HG03558 (cell line): ENCODE data around the gene LYRM1.
"Not testable (repeated sequence)": the region's sequence is repeated elsewhere in the genome, so short reads cannot be mapped to it uniquely, and the experiment has no call there.

ENCODE experiments used
- ATAC-seq: cut with Tn5 transposase; IDR thresholded peaks from one replicate; pipeline ENCODE4 v1.9.1; 2021; ENCODE audit warnings: moderate number of reproducible peaks; ENCODE audit not compliant: unreplicated experiment; ENCODE audit errors: extremely low read depth

The LYRM1 gene

DNA sequence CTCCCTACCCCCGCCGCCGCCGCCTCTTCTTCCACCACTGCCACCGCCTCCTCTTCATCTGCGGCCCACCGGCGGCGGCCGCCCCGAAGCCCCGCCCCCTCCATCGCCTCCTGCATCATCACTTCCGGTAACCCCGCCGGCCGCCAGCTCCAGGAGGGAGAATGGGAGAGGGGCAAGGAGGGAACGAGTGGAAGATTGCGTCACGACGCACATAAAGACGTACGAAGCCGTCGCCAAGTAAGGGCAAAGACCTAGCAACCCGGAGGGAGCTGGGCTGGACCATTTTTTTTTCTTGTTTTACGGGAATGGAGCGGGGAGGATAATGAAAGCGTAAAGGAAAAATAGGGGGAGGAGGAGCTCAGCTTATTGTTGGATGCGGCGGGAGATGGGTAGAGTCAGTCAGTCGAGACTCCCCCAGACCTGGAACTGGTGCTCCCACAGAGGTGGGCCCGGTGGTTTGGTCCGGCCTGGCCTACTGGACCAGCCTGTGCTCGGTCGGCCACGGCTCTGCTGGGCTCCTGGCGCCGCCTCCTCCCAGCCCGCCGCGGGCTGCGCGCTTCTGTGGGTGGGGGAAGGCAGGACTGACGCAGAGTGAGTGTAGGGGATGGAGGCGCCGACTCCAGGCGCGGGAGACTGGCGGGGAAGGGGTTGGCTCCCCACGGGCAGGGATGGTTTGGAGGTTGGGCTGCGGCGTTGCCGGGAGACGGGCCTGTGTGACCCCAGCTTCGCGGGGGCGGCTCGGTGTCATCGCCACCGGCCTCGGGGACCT lies at the start of gene LYRM1, which contains the start of gene DCUN1D3:
Gene LYRM1 (plus strand): TSS at position 473 of the 769 bp plus-strand sequence. CDS start 14,785 bp downstream, outside the sequence.
Gene DCUN1D3 (minus strand): TSS at position 60 of the 769 bp plus-strand sequence. CDS start 37,820 bp downstream, outside the sequence.
- ATAC-seq = no peak

- ATAC-seq = no peak
Observed at GRCh38 chr16:20850981-20851380, 49.6 kb upstream of the LYRM1 start.

DNA sequence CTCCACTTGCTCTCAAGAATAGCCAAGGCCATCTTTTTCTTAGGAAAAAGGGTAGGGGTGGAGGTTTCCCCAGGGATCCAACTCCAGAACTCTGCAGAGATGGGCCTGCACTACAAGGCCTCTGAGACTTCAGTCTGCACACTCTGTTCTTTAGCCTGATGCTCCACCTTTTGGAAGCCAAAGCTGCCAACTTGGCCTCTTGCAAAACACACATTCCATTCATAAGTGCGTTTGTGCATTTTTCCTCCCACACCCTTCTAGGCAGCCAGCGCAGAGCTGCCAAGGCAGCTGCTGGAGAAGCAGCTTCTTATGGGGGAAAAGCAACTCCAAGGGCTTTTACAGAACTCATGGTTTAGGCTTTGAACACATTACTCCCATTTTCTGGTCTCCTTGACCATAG lies 49.0 kb upstream of the LYRM1 start:
- no peak for ATAC-seq

DNA sequence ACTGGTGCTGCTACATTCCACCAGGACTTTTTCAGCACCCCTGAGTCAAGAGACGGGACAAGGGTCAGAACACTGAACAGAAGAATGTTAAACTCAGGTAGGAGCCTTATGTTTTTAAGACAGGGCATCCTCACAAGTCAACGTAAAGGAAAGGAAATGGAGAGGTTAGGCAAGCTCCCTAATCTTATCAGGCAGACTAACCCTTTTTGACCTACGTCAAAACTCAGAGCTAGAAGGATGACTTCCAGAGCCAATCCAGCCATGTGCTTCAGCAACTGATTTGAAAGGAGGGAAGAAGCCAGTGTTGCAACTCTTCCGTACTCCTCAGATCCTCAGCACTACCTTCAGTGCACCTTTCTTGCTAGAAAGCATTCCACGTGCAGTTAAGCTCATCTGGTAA lies 47.4 kb upstream of the LYRM1 start:
- no peak for ATAC-seq

GRCh38 chr16:20853981-20854620 lies 46.5 kb upstream of the LYRM1 start:
- ATAC-seq = no peak

- ATAC-seq = no peak
Observed at GRCh38 chr16:20854963-20855362, 45.6 kb upstream of the LYRM1 start.

DNA sequence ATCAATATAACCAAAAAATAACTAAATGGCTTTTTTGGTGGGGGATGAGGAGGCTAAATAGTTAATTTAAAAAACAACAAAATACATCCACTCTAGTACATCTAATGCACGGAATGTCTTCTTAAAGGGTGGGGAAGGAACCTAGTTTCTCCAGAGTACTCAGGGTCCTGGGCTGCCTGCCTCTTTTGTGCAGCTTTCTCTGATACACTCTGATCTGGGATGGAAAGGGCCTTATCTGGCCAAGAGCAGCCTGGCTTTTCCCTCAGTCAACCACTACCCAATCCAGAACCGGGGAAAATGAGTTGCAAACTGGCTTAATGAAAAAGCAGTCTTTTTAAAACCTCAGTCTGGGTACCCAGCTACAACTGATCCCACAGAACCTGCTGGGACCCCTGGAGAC lies 43.3 kb upstream of the LYRM1 start:
- ATAC-seq = no peak

DNA sequence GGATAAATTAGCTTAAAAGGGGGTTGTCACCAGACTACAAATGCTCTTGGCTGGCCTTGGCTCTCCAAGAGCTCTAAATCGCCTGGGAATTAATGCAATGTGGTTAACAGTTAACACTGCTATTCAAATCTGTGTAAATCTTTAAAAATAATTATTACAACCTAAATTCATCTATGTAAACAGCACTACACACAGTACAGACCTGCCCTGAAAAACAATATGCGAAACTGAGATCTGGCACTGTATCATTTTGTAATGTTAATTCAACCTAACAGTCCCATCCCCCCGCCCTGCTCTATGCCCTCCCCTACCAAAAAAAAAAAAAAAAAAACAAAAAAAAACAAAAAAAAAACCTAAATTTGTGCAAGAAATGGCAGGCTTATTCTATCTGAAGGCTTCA lies 41.3 kb upstream of the LYRM1 start:
- no peak for ATAC-seq

GRCh38 chr16:20859699-20860098 lies 40.9 kb upstream of the LYRM1 start:
- ATAC-seq = no peak

DNA sequence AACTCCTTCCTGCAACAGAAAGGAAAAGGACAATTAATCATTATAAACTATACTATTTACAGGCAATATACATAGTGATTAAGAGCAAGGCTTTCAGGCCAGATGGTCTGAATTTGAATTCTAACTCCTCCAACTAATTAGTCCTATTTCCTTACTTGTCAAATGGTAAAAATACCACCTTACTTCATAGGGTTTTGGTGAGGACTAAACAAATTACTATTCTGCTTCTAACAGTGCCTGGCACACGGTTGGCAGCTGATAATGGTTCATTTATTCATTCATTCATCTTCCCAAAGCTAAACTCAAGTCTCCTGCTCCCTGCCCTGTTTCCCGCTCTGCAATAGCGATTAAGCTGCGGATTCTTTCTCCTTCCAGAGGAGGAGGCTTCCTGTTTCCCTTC lies 40.2 kb upstream of the LYRM1 start:
- no peak for ATAC-seq

- ATAC-seq = not testable (repeated sequence)
Observed at GRCh38 chr16:20860995-20861394, 39.6 kb upstream of the LYRM1 start.

DNA sequence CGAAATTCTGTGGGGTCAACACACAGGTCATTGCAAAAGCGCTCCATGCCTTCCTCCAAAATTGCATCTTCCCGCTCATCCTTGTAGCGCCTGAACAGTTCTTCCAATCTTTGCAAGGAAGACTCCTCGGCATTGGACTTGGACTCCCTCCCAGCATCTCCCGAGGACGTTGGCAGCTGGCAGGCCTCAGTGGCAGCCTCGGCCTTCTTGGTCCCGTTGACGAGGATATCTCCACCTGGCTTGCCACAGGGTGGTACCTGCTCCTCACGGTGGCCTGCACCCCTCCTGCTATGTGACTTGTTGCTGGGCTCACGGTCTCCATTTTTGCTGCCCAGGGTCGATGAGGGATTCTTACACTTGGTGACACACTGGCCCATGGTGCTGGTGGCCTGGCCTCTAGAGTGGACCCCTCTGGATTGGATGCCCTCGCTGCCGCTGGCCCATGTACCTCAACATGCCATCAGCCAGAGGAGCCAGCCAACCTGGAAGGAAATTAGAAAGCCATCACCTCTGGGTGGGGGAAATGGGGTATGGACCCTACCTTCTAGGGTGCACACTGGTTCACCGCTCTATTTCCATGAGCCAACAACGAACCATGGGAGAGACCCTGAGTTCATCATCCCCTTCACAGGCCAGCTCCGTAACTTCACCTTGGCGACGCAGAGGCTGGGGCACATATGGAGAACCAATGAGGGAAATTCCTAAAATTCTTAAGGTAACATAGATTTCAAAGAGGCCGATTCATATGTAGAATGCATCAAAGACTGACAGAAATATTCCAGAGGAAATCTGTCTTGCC lies 38.2 kb upstream of the LYRM1 start:
- ATAC-seq = no peak

DNA sequence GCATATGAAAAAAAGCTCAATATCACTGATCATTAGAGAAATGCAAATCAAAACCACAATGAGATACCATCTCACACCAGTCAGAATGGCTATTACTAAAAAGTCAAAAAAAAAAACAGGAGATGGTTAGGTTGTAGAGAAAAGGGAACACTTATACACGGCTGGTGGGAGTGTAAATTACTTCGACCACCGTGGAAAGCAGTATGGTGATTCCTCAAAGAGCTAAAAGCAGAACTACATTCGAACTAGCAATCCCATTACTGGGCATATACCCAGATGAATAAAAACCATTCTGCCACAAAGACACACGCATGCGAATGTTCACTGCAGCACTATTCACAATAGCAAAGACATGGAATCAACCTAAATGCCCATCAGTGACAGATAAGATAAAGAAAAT lies 36.2 kb upstream of the LYRM1 start:
- not testable (repeated sequence) for ATAC-seq

DNA sequence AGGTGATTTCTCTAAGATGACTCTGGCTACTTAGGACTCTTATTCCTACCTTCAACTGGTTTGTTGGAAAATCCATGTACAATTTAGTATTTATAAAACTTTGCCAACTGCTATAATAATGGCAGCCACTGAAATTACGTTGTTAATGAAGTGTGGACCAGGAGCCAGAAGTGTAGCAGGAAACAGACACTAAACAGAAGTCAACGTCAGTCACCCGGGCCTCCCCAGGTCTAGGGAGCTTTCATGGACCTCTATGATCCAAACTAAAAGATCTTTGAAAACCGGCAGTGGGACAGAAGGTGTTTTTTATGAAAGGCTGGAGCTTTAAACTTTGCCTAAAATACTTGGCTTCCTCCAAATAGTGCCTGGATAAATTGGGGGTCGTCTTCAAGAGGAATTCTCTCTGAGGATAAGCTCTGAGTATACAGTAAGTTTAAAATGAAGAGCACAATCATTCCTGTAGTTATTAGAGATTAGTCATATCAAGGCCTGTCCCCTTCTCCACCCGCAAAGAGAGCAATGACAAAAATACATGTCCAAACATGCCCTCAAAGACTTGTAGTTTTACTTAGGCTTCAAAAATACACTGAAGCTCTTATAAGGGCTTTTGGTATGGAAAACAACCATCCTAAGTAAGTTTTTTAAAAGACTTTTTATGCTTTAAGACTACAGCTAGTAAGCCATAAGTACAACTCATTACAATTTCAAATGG lies 35.0 kb upstream of the LYRM1 start:
- no peak for ATAC-seq

GRCh38 chr16:20866145-20866772 lies 34.3 kb upstream of the LYRM1 start:
- no peak for ATAC-seq

DNA sequence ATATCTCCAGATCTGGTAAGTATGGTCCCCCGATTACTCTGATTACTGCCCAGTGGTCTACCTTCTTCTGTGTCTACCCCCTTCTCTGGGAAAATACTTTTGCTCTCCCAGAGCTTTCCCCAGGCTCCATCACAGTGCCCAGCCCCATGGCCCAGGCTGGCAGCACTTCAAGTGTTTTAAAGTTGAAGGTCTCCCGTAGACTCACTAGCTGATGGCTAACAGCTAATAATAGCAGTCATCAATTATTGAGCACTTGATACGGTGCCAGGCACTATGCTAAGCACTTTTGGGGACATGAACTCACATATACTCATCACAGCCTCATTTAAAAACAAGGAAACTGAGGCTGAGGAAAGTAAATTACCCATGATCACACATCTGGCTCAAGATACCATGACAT lies 33.8 kb upstream of the LYRM1 start:
- ATAC-seq = no peak

GRCh38 chr16:20867585-20867984 lies 33.0 kb upstream of the LYRM1 start:
- ATAC-seq = no peak

- ATAC-seq = no peak
Observed at GRCh38 chr16:20868890-20869289, 31.7 kb upstream of the LYRM1 start.

DNA sequence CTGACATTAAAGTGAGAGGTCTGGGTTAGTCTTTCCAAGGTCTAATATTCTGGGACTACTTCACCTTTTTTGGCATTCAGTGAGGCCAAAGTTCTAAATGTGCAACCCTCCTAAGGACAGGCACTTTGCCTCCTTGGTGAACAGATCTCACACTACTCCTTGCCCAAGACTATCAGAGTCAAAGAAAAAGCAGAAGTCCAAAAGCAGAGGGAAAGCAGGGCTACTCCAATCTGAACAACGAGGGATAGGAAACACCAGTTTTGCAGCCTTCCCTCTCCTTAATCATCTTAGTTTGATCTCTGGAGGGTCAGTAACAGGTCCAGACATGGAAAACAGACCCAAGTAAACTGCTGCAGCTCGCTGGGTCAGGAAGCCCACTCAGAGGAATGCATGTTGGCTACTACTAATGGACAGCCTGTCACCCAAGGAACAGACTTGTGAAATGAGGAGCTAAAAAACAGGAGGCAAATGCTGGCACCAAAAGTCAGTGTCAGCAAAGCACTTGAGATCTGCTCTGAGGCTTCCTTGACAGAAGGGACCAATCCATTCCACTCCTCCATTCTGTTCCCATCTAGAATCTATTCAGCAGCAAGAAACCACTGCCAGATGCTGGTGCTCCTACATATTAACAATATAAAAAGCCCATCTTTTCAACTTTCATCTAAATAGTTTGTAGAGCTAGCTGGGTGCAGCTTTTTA lies 30.3 kb upstream of the LYRM1 start:
- no peak for ATAC-seq
